Measurements from ENCODE around the gene NIPAL4. TPM values are rescaled to one million over a fixed set of nuclear protein-coding genes. Genes with fewer than 3 reads are reported as not detected.

NIPAL4 gene
- total RNA-seq, 4 donors from 2014 or later: 1.5 TPM; not detected in 3

DNA sequence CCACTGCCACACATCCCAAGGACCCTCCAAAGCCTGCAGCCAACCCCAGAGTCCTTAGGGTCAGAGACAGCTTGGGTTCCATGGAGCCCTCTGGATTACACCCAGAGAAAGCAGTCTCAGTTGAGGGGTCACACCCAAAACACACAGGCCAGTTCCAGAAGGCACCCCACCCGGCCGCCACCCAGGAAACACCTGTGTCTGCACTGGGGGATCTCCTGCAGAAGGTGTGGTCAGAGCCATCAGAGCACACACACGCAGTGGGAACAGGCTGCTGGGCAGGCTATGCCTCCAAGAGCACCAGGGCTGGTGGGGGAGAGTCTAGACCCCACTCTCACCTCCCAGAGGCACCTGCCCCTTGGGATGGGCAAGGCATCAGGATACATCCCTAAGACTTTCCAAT is 27.3 kb downstream of the NIPAL4 start:
- H3K4me1 ChIP-seq: no peaks in the 10 kb centered on the region
- peaks cover 0 to 27% of the 10 kb centered on the region in 2 donors for H3K36me3 ChIP-seq
- DNase-seq: no peak
- in situ Hi-C loops (cut with MboI; ENCODE audit: low sequenced_read_pairs in 4 of 4): no loop called here
- H3K27ac ChIP-seq: no peak overlapping the region
- no peaks in the 10 kb centered on the region for H3K27me3 ChIP-seq
- TF ChIP-seq, protein P1, sequence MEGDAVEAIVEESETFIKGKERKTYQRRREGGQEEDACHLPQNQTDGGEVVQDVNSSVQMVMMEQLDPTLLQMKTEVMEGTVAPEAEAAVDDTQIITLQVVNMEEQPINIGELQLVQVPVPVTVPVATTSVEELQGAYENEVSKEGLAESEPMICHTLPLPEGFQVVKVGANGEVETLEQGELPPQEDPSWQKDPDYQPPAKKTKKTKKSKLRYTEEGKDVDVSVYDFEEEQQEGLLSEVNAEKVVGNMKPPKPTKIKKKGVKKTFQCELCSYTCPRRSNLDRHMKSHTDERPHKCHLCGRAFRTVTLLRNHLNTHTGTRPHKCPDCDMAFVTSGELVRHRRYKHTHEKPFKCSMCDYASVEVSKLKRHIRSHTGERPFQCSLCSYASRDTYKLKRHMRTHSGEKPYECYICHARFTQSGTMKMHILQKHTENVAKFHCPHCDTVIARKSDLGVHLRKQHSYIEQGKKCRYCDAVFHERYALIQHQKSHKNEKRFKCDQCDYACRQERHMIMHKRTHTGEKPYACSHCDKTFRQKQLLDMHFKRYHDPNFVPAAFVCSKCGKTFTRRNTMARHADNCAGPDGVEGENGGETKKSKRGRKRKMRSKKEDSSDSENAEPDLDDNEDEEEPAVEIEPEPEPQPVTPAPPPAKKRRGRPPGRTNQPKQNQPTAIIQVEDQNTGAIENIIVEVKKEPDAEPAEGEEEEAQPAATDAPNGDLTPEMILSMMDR (IDR thresholded peaks at IDR 0.05 in 4 of 5, conservative IDR thresholded peaks at IDR 0.05 in 1 of 5): no peak
- H3K4me3 ChIP-seq: no peak overlapping the region
- no peaks in the 10 kb centered on the region for H3K9me3 ChIP-seq
- ATAC-seq: no peak
- intact Hi-C loops (cut with DNase I; ENCODE audit: low total_unique reads): no loop called here

- DNase-seq: no peak
- in situ Hi-C loops (cut with MboI; ENCODE audit: low sequenced_read_pairs in 4 of 4) (no loop called here), intact Hi-C loops (cut with DNase I; ENCODE audit: low total_unique reads) (no loop called here)
- Histone ChIP-seq H3K27ac (no peak overlapping the region), H3K36me3 (peaks cover 0 to 20% of the 10 kb centered on the region in 2 donors), H3K9me3 (no peaks in the 10 kb centered on the region), H3K27me3 (no peaks in the 10 kb centered on the region), H3K4me3 (no peak overlapping the region), H3K4me1 (no peaks in the 10 kb centered on the region)
- TF ChIP-seq, protein P1 (IDR thresholded peaks at IDR 0.05 in 4 of 5, conservative IDR thresholded peaks at IDR 0.05 in 1 of 5): no peak
- no peak for TF ChIP-seq POLR2A (IDR thresholded peaks at IDR 0.05)
- ATAC-seq: no peak
These were observed 31.5 kb downstream of the NIPAL4 start for GRCh38 chr5:157491471-157491995.

DNA sequence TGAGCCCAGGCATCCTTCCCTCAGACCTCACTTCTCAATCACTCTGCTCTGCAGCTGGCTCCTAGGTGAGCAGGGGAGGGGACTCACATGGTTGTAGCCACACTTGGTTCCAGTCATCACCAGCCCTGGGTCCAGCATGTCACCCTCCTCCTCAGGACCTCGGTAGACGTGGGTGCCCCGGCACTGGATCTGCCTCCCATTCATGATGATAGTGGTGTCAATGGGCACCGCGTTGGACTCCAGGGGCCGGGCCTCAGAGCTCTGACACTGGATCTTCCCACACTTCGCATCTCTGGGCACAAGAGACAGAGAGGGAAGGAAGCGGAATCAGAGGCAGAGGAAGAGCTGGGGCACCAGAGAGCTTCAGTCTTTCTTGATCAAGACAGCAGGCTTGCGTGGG is 32.9 kb downstream of the NIPAL4 start:
- no peaks in the 10 kb centered on the region for H3K27me3 ChIP-seq
- no peaks in the 10 kb centered on the region for H3K4me1 ChIP-seq
- H3K27ac ChIP-seq: no peak overlapping the region
- H3K9me3 ChIP-seq: no peaks in the 10 kb centered on the region
- no peak for TF ChIP-seq POLR2A (IDR thresholded peaks at IDR 0.05)
- TF ChIP-seq, protein P1 (IDR thresholded peaks at IDR 0.05 in 4 of 5, conservative IDR thresholded peaks at IDR 0.05 in 1 of 5): no peak
- H3K4me3 ChIP-seq: no peak overlapping the region
- intact Hi-C loops (cut with DNase I; ENCODE audit: low total_unique reads): no loop called here
- H3K36me3 ChIP-seq: peaks cover 0 to 9% of the 10 kb centered on the region in 2 donors
- ATAC-seq (no peak), DNase-seq (no peak)
- in situ Hi-C loops (cut with MboI; ENCODE audit: low sequenced_read_pairs in 4 of 4): no loop called here

GRCh38 chr5:157494178-157494832 is 34.3 kb downstream of the NIPAL4 start:
- TF ChIP-seq POLR2A (IDR thresholded peaks at IDR 0.05): no peak
- TF ChIP-seq, protein P1 (IDR thresholded peaks at IDR 0.05 in 4 of 5, conservative IDR thresholded peaks at IDR 0.05 in 1 of 5): no peak
- no peak for DNase-seq
- H3K4me3 ChIP-seq: no peak overlapping the region
- in situ Hi-C loops (cut with MboI; ENCODE audit: low sequenced_read_pairs in 4 of 4) (no loop called here), intact Hi-C loops (cut with DNase I; ENCODE audit: low total_unique reads) (no loop called here)
- H3K9me3 ChIP-seq: no peaks in the 10 kb centered on the region
- H3K27me3 ChIP-seq: no peaks in the 10 kb centered on the region
- H3K36me3 ChIP-seq: peaks cover 0 to 7% of the 10 kb centered on the region in 2 donors
- no peak for ATAC-seq
- H3K27ac ChIP-seq: no peak overlapping the region
- no peaks in the 10 kb centered on the region for H3K4me1 ChIP-seq
